Measurements from ENCODE around the gene MINAR2.

The MINAR2 gene

DNA sequence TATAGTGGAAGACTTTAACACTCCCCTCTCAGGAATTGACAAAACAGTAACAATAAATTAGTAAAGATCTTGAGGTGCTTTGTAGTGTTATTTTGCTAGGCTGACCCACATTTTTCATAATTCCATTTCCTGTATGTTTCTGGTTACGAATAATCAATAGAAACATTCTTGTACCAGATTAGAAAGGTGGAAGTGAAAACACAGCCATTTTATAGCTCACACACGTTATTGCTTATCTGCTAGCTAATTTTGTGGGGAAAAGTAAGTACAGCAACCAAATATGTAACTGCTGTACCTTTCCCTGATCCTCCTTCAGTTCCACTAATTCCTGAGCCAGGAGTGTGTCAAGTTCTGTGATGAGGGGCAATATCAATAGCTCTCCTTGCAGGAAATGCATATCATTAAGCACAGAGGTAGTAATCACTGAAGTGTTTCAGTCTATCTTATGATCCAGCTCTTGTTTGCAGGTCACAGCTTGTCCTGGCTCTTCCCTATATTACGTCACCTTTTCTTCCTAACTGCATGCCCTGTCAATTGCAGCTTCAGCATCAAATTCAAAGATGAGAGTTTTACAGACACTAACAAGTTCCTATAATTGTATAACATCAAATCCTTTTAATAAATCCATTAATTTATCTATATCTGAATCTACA, 59.4 kb downstream of the MINAR2 start:
- no peak for DNase-seq (ENCODE audit: low read depth)
- H3K4me3 ChIP-seq (ENCODE audit: low read depth, low read length): no peak overlapping the region
- TF ChIP-seq, protein P1, sequence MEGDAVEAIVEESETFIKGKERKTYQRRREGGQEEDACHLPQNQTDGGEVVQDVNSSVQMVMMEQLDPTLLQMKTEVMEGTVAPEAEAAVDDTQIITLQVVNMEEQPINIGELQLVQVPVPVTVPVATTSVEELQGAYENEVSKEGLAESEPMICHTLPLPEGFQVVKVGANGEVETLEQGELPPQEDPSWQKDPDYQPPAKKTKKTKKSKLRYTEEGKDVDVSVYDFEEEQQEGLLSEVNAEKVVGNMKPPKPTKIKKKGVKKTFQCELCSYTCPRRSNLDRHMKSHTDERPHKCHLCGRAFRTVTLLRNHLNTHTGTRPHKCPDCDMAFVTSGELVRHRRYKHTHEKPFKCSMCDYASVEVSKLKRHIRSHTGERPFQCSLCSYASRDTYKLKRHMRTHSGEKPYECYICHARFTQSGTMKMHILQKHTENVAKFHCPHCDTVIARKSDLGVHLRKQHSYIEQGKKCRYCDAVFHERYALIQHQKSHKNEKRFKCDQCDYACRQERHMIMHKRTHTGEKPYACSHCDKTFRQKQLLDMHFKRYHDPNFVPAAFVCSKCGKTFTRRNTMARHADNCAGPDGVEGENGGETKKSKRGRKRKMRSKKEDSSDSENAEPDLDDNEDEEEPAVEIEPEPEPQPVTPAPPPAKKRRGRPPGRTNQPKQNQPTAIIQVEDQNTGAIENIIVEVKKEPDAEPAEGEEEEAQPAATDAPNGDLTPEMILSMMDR (IDR thresholded peaks at IDR 0.05; ENCODE audit: low read depth, low read length, missing control alignments): no peak
- in situ Hi-C loops (cut with HindIII; ENCODE audit: low sequenced_read_pairs): no loop called here

All from astrocyte of the cerebellum (primary cell).